Inferior parietal cortex (tissue), 1 donor: Measurements from ENCODE around the gene XXYLT1.
"Not testable (repeated sequence)": the region's sequence is repeated elsewhere in the genome, so short reads cannot be mapped to it uniquely, and the experiment has no call there.

Source experiments
- DNase-seq: peaks from one replicate; pipeline ENCODE4 v3.0.0-alpha.2; 2016; ENCODE audit errors: extremely low spot score

XXYLT1 gene

GRCh38 chr3:195097331-195098255 is 173.4 kb downstream of the XXYLT1 start:
- DNase-seq, result no peak

- no peak for DNase-seq
Observed at GRCh38 chr3:195096484-195097330, 174.3 kb downstream of the XXYLT1 start.

- no peak for DNase-seq
Observed at GRCh38 chr3:195096053-195096452, 174.9 kb downstream of the XXYLT1 start.

GRCh38 chr3:195095704-195096036 is 175.3 kb downstream of the XXYLT1 start:
- DNase-seq, result no peak

GRCh38 chr3:195095035-195095703 is 175.8 kb downstream of the XXYLT1 start:
- no peak for DNase-seq

- DNase-seq, result no peak
Observed at GRCh38 chr3:195094191-195094921, 176.6 kb downstream of the XXYLT1 start.

- DNase-seq, result no peak
Observed at GRCh38 chr3:195093731-195094130, 177.2 kb downstream of the XXYLT1 start.

- DNase-seq, result not testable (repeated sequence)
Observed at GRCh38 chr3:195087840-195088601, 182.9 kb downstream of the XXYLT1 start.

- DNase-seq, result no peak
Observed at GRCh38 chr3:195087328-195087727, 183.6 kb downstream of the XXYLT1 start.

- DNase-seq, result no peak
Observed at GRCh38 chr3:195086885-195087284, 184.1 kb downstream of the XXYLT1 start.

GRCh38 chr3:195086341-195086740 is 184.6 kb downstream of the XXYLT1 start:
- no peak for DNase-seq

- DNase-seq, result no peak
Observed at GRCh38 chr3:195085356-195086130, 185.4 kb downstream of the XXYLT1 start.

GRCh38 chr3:195084746-195085145 is 186.2 kb downstream of the XXYLT1 start:
- no peak for DNase-seq

- DNase-seq, result no peak
Observed at GRCh38 chr3:195083659-195084058, 187.3 kb downstream of the XXYLT1 start.

- no peak for DNase-seq
Observed at GRCh38 chr3:195082811-195083210, 188.1 kb downstream of the XXYLT1 start.

GRCh38 chr3:195081242-195081963 is 189.6 kb downstream of the XXYLT1 start:
- no peak for DNase-seq

- DNase-seq, result no peak
Observed at GRCh38 chr3:195080571-195081151, 190.3 kb downstream of the XXYLT1 start.

- no peak for DNase-seq
Observed at GRCh38 chr3:195080125-195080524, 190.8 kb downstream of the XXYLT1 start.

GRCh38 chr3:195079636-195080035 is 191.3 kb downstream of the XXYLT1 start:
- no peak for DNase-seq
